HEK293 (cell line): ENCODE results near the gene STAC2.
A peak's percentile ranks its signal among the peaks of the same experiment; 100 is the strongest.

Experiments used
- CTCF ChIA-PET: fragments of 350-600 bp; formaldehyde crosslinking; extraction: SDS; loops from one replicate; lab custom pipeline; 2021; ENCODE audit warnings: antibody characterized with exemption; lab: Yijun Ruan, JAX
- POLR2A ChIA-PET: fragments of 300-600 bp; formaldehyde crosslinking; extraction: SDS; loops from one replicate; lab custom pipeline; 2020; ENCODE audit warnings: antibody characterized with exemption, inconsistent platforms; lab: Yijun Ruan, JAX
- H3K27ac ChIP-seq: fragments of 200-500 bp; sonication (Bioruptor generic); 2 replicates; pipeline ENCODE4 v1.5.1; 2014; ENCODE audit warnings: low read depth, low read length, control low read depth, inconsistent platforms; ENCODE audit errors: extremely low read depth
- H3K36me3 ChIP-seq, 2 experiments: fragments of 200-500 bp in 1 of 2; sonication (Bioruptor generic) in 1 of 2; 1 replicate in 1 of 2; 2 replicates in 1 of 2; pipeline ENCODE4 v1.5.1; 2014 to 2017; ENCODE audit warnings: inconsistent platforms in 2 of 2, low read length in 2 of 2; ENCODE audit not compliant: control insufficient read depth in 2 of 2, insufficient read depth in 1 of 2
- H3K4me1 ChIP-seq: fragments of 200-500 bp; sonication (Bioruptor generic); 2 replicates; pipeline ENCODE4 v1.5.1; 2014; ENCODE audit warnings: mild to moderate bottlenecking, low read length, inconsistent platforms; ENCODE audit not compliant: control insufficient read depth, insufficient read depth
- H3K4me3 ChIP-seq: 2 replicates; pipeline ENCODE4 v1.5.1; 2011; ENCODE audit warnings: low read depth, mild to moderate bottlenecking, control low read depth, low read length, moderate library complexity
- H3K9me3 ChIP-seq: fragments of 200-500 bp; sonication (Bioruptor generic); 2 replicates; pipeline ENCODE4 v1.5.1; 2014; ENCODE audit warnings: low read depth, low read length, inconsistent platforms; ENCODE audit not compliant: control insufficient read depth, insufficient read depth
- ATF2 ChIP-seq: fragments of 450-650 bp; formaldehyde crosslinking; IDR thresholded peaks from 2 replicates; pipeline ENCODE4 v1.5.1; 2016; ENCODE audit warnings: missing biosample characterization, missing genetic modification characterization, low read depth
- GLI4 ChIP-seq: fragments of 450-650 bp; formaldehyde crosslinking; IDR thresholded peaks from 2 replicates; pipeline ENCODE4 v1.5.1; 2016; ENCODE audit warnings: missing biosample characterization, missing genetic modification characterization
- IKZF3 ChIP-seq: fragments of 450-650 bp; IDR thresholded peaks from 2 replicates; pipeline ENCODE4 v1.5.0; 2018; ENCODE audit warnings: missing biosample characterization, mild to moderate bottlenecking, missing genetic modification characterization, moderate library complexity
- INSM2 ChIP-seq: fragments of 450-650 bp; formaldehyde crosslinking; IDR thresholded peaks from 2 replicates; pipeline ENCODE4 v1.5.1; 2016; ENCODE audit warnings: missing biosample characterization, missing genetic modification characterization
- KLF1 ChIP-seq: fragments of 450-650 bp; formaldehyde crosslinking; IDR thresholded peaks from 2 replicates; pipeline ENCODE4 v1.5.1; 2016; ENCODE audit warnings: missing biosample characterization, missing genetic modification characterization
- OVOL3 ChIP-seq: fragments of 450-650 bp; formaldehyde crosslinking; IDR thresholded peaks from 2 replicates; pipeline ENCODE4 v1.5.1; 2016; ENCODE audit warnings: missing biosample characterization, missing genetic modification characterization
- PATZ1 ChIP-seq: fragments of 450-650 bp; formaldehyde crosslinking; IDR thresholded peaks from 2 replicates; pipeline ENCODE4 v1.5.1; 2016; ENCODE audit warnings: missing biosample characterization, missing genetic modification characterization
- SCRT1 ChIP-seq: fragments of 450-650 bp; formaldehyde crosslinking; IDR thresholded peaks from 2 replicates; pipeline ENCODE4 v1.5.1; 2016; ENCODE audit warnings: missing biosample characterization, missing genetic modification characterization, borderline replicate concordance
- SP2 ChIP-seq: fragments of 450-650 bp; formaldehyde crosslinking; IDR thresholded peaks from 2 replicates; pipeline ENCODE4 v1.5.1; 2016; ENCODE audit warnings: missing biosample characterization, missing genetic modification characterization
- WT1 ChIP-seq: fragments of 450-650 bp; formaldehyde crosslinking; IDR thresholded peaks from 2 replicates; pipeline ENCODE4 v1.5.1; 2016; ENCODE audit warnings: missing biosample characterization, missing genetic modification characterization
- ZNF132 ChIP-seq: fragments of 450-650 bp; formaldehyde crosslinking; IDR thresholded peaks from 2 replicates; pipeline ENCODE4 v1.5.1; 2017; ENCODE audit warnings: missing biosample characterization, missing genetic modification characterization, borderline replicate concordance
- ZNF148 ChIP-seq: fragments of 450-650 bp; formaldehyde crosslinking; IDR thresholded peaks from 2 replicates; pipeline ENCODE4 v1.5.0; 2017; ENCODE audit warnings: missing biosample characterization, missing genetic modification characterization, borderline replicate concordance
- ZNF19 ChIP-seq: fragments of 450-650 bp; formaldehyde crosslinking; IDR thresholded peaks from 2 replicates; pipeline ENCODE4; 2016; ENCODE audit warnings: missing biosample characterization, missing genetic modification characterization, low read depth
- ZNF341 ChIP-seq: fragments of 450-650 bp; formaldehyde crosslinking; IDR thresholded peaks from 2 replicates; pipeline ENCODE4; 2016; ENCODE audit warnings: low read depth, missing biosample characterization, missing genetic modification characterization
- ZNF433 ChIP-seq: fragments of 450-650 bp; formaldehyde crosslinking; IDR thresholded peaks from 2 replicates; pipeline ENCODE4 v1.5.1; 2016; ENCODE audit warnings: missing biosample characterization, missing genetic modification characterization, low read depth
- ZNF654 ChIP-seq: fragments of 450-650 bp; formaldehyde crosslinking; IDR thresholded peaks from 2 replicates; pipeline ENCODE4 v1.5.1; 2016; ENCODE audit warnings: low read depth, missing biosample characterization, missing genetic modification characterization
- ZSCAN4 ChIP-seq: fragments of 450-650 bp; formaldehyde crosslinking; IDR thresholded peaks from 2 replicates; pipeline ENCODE4 v1.5.1; 2017; ENCODE audit warnings: missing biosample characterization, missing genetic modification characterization
- ZSCAN5A ChIP-seq: fragments of 450-650 bp; formaldehyde crosslinking; IDR thresholded peaks from 2 replicates; pipeline ENCODE4 v1.5.1; 2016; ENCODE audit warnings: missing biosample characterization, missing genetic modification characterization

STAC2 gene

GRCh38 chr17:39224778-39225307 is 902 bp downstream of the STAC2 start:
- Histone ChIP-seq H3K9me3 (no peaks in the 10 kb centered on the region), H3K4me1 (peaks cover 3% of the 10 kb centered on the region; the same call in 1 of the 2 replicates), H3K36me3 (no peaks in the 10 kb centered on the region), H3K4me3 (no peak overlapping the region), H3K27ac (no peak overlapping the region)
- ChIA-PET CTCF (no interaction called here), POLR2A (no interaction called here)
- no peak for TF ChIP-seq ZSCAN4
- no peak for TF ChIP-seq SCRT1 (tag by site-specific recombination)
- TF ChIP-seq ZNF654 = no peak
- no peak for TF ChIP-seq OVOL3
- TF ChIP-seq ZNF433 (tag by site-specific recombination) = no peak
- TF ChIP-seq ZNF148 = no peak
- no peak for TF ChIP-seq INSM2 (tag by site-specific recombination)
- TF ChIP-seq PATZ1 (tag by site-specific recombination) = no peak
- TF ChIP-seq ZNF132 (tag by site-specific recombination) = no peak
- TF ChIP-seq ATF2 = no peak
- no peak for TF ChIP-seq ZNF19 (tag by site-specific recombination)
- TF ChIP-seq, all 188 proteins: peak for 0

- ChIA-PET POLR2A (no interaction called here), CTCF (interaction anchor here (1.0 to 3.2 kb wide), 7 partner anchors 8 to 21 kb away, joined by 3 to 32 read pairs (median 8); no protein-coding TSS in a partner anchor)
- TF ChIP-seq ZNF341 (tag by site-specific recombination) (0 out of 2 replicates have a peak, but pooled peaks have one; percentile 19), ZSCAN5A (tag by site-specific recombination) (no peak), SP2 (tag by site-specific recombination) (0 out of 2 replicates have a peak, but pooled peaks have one; percentile 5), IKZF3 (tag by site-specific recombination) (peak; percentile 54; the same call in 1 of the 2 replicates), WT1 (tag by site-specific recombination) (peak; percentile 56; the same call in 1 of the 2 replicates), GLI4 (tag by site-specific recombination) (no peak), KLF1 (tag by site-specific recombination) (peak; percentile 76)
- Histone ChIP-seq H3K36me3 (no peaks in the 10 kb centered on the region), H3K9me3 (no peaks in the 10 kb centered on the region), H3K4me3 (no peak overlapping the region), H3K4me1 (peaks cover 3% of the 10 kb centered on the region; the same call in 1 of the 2 replicates), H3K27ac (no peak overlapping the region)
Observed at GRCh38 chr17:39223907-39224777, 1.6 kb downstream of the STAC2 start.
